ENCODE measurements around the gene YBX1. TPM values are rescaled to one million over a fixed set of nuclear protein-coding genes. Genes with fewer than 3 reads are reported as not detected.

The YBX1 gene
- total and polyA plus RNA-seq, 2 of the 13 experiments (the other 11 are each of a cell fraction or from before 2014, with no cell fraction given): 339 to 628 TPM

DNA sequence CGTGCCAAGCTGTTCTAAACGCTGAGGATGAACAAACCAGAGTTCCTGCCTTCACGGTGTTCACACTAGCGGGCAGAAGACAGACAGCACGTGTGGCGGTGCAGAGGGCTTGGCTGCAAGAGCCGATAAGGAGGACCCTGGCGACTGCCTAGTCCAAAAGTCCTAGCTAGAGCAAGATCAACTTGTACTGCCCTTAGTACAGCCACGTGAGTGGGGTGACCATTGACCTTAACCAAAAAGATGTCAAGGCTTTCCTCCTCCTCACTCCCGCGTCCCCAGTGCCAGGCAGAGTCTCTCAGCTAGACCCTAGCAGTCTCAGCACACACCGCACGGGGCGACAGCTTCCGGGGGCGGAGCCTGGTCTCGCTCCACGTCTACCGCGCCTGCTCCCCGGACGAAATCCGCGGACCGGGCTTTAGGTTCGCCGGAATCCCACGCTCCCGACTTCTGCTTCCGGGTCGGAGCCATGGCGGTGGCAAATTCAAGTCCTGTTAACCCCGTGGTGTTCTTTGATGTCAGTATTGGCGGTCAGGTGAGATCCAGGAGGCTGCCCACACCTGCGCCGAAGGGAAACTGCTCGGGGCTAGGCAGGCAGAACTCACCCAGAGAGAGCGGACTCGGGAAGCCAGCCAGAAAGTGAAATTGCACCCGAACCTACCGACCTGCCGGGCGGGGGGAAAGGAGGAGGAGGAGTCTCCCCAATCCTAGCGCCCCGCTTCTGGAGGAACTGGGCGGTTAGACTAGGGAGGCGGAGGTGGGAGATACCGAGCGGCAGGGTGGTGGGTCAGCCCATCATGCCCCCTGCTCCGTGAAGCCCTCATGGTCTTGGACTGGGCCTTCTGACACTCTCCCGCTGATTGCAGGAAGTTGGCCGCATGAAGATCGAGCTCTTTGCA lies 24.0 kb upstream of the YBX1 start, which contains the start of gene PPIH (continued):
- TF ChIP-seq, protein P1, sequence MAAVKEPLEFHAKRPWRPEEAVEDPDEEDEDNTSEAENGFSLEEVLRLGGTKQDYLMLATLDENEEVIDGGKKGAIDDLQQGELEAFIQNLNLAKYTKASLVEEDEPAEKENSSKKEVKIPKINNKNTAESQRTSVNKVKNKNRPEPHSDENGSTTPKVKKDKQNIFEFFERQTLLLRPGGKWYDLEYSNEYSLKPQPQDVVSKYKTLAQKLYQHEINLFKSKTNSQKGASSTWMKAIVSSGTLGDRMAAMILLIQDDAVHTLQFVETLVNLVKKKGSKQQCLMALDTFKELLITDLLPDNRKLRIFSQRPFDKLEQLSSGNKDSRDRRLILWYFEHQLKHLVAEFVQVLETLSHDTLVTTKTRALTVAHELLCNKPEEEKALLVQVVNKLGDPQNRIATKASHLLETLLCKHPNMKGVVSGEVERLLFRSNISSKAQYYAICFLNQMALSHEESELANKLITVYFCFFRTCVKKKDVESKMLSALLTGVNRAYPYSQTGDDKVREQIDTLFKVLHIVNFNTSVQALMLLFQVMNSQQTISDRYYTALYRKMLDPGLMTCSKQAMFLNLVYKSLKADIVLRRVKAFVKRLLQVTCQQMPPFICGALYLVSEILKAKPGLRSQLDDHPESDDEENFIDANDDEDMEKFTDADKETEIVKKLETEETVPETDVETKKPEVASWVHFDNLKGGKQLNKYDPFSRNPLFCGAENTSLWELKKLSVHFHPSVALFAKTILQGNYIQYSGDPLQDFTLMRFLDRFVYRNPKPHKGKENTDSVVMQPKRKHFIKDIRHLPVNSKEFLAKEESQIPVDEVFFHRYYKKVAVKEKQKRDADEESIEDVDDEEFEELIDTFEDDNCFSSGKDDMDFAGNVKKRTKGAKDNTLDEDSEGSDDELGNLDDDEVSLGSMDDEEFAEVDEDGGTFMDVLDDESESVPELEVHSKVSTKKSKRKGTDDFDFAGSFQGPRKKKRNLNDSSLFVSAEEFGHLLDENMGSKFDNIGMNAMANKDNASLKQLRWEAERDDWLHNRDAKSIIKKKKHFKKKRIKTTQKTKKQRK (IDR thresholded peaks at IDR 0.05; ENCODE audit: low read length): no peak
- TF ChIP-seq ZFAT (CRISPR knock-in tag; conservative IDR thresholded peaks at IDR 0.05): no peak
- TF ChIP-seq ZNF407 (CRISPR knock-in tag; IDR thresholded peaks at IDR 0.05; ENCODE audit: not compliant biosample characterization): peak; percentile 31
- no peak for TF ChIP-seq ZNF776 (CRISPR knock-in tag; IDR thresholded peaks at IDR 0.05)
- peak; percentile 51; the same call in 1 of the 2 replicates for TF ChIP-seq FOSL2 (CRISPR knock-in tag; IDR thresholded peaks at IDR 0.05)
- peak; percentile 90 for TF ChIP-seq SRY (CRISPR knock-in tag; IDR thresholded peaks at IDR 0.05)
- TF ChIP-seq ZNF607 (CRISPR knock-in tag; IDR thresholded peaks at IDR 0.05; ENCODE audit: borderline replicate concordance): peak; percentile 85; the same call in 1 of the 2 replicates
- peak; percentile 84; the same call in 1 of the 2 replicates for TF ChIP-seq YEATS4 (CRISPR knock-in tag; IDR thresholded peaks at IDR 0.05; ENCODE audit: borderline replicate concordance)
- TF ChIP-seq NFYB (CRISPR knock-in tag; IDR thresholded peaks at IDR 0.05): peak; percentile 61
- TF ChIP-seq KAT2B (IDR thresholded peaks at IDR 0.05; ENCODE audit: borderline replicate concordance, low read depth, low read length): no peak
- TF ChIP-seq ZBTB39 (CRISPR knock-in tag; IDR thresholded peaks at IDR 0.05): peak; percentile 64; the same call in 1 of the 2 replicates
- peak; percentile 70; the same call in 1 of the 2 replicates for TF ChIP-seq PHF21A (CRISPR knock-in tag; IDR thresholded peaks at IDR 0.05)
- 0 out of 2 replicates have a peak, but pooled peaks have one; percentile 25 for TF ChIP-seq ZFP1 (CRISPR knock-in tag; IDR thresholded peaks at IDR 0.05)
- peak; percentile 79 for TF ChIP-seq TAF15 (IDR thresholded peaks at IDR 0.05; ENCODE audit: low read depth, low read length, poor library complexity, severe bottlenecking)
- no peak for TF ChIP-seq ZNF33A (CRISPR knock-in tag; IDR thresholded peaks at IDR 0.05; ENCODE audit: borderline replicate concordance)

All from HepG2 (cell line).